Uterus (tissue), 4 donors: ENCODE results near the gene GAD1. TPM values are rescaled to one million over a fixed set of nuclear protein-coding genes. Genes with fewer than 3 reads are reported as not detected.

Experiments used
- DNase-seq, 2 donors: peaks; one replicate each; pipeline ENCODE4 v3.0.0-alpha.2; 2019 to 2020
- H3K27ac ChIP-seq, 2 donors: fragments of 200-600 bp; sonication (generic); 1 replicate in 1 of 2; 2 replicates in 1 of 2; pipeline ENCODE4 v1.5.1; 2016 to 2018
- H3K27me3 ChIP-seq, 2 donors: fragments of 200-600 bp; sonication (generic); one replicate each; pipeline ENCODE4 v1.5.1; 2018 to 2019; ENCODE audit warnings: control low read depth in 1 of 2
- H3K36me3 ChIP-seq, 2 donors: fragments of 200-600 bp; sonication (generic); one replicate each; pipeline ENCODE4 v1.5.1; 2019; ENCODE audit warnings: control low read depth in 1 of 2
- H3K4me1 ChIP-seq, 2 donors: fragments of 200-600 bp; sonication (generic); one replicate each; pipeline ENCODE4 v1.5.1; 2018 to 2019; ENCODE audit warnings: control low read depth in 1 of 2
- H3K4me3 ChIP-seq, 2 donors: fragments of 200-600 bp; sonication (generic); 1 replicate in 1 of 2; 2 replicates in 1 of 2; pipeline ENCODE4 v1.5.1; 2018 to 2019; ENCODE audit warnings: mild to moderate bottlenecking in 1 of 2
- H3K9me3 ChIP-seq, 2 donors: fragments of 200-600 bp; sonication (generic); one replicate each; pipeline ENCODE4 v1.5.1; 2019; ENCODE audit warnings: control low read depth in 1 of 2
- POLR2A ChIP-seq, 2 donors: fragments of 450-650 bp; IDR thresholded peaks; one replicate each; pipeline ENCODE4 v1.6.1; 2016; ENCODE audit warnings: antibody characterized with exemption in 2 of 2, mild to moderate bottlenecking in 1 of 2, moderate library complexity in 1 of 2
- intact Hi-C: fragments of 100-400 bp; cut with DNase I; formaldehyde crosslinking; loops from one replicate; pipeline ENCODE4 v1.15.1; 2023; ENCODE audit warnings: low total_unique reads
- total RNA-seq, 4 donors: library from RNA; depleted of rRNA in 3 of 4; stranded (reverse); fragments of >200 nt in 3 of 4; gene quantifications; one replicate each; pipeline versions ENCODE4 v1.1.0 to v1.2.4, GENCODE V29; 2014 to 2023
- TF ChIP-seq, protein P1 (sequence below), 4 experiments: fragments of 200-600 bp in 2 of 4; fragments of 450-650 bp in 2 of 4; sonication (generic) in 2 of 4; IDR thresholded peaks; one replicate each; pipeline ENCODE4 v1.5.1; 2016 to 2019; ENCODE audit warnings: antibody characterized with exemption in 4 of 4, mild to moderate bottlenecking in 2 of 4, moderate library complexity in 1 of 4
- donor health status: DM: yes; HTN: yes; CAD: no.

Gene GAD1
- total RNA-seq, 4 donors from 2014 or later, result 0.83 to 1.6 TPM; not detected in 2

DNA sequence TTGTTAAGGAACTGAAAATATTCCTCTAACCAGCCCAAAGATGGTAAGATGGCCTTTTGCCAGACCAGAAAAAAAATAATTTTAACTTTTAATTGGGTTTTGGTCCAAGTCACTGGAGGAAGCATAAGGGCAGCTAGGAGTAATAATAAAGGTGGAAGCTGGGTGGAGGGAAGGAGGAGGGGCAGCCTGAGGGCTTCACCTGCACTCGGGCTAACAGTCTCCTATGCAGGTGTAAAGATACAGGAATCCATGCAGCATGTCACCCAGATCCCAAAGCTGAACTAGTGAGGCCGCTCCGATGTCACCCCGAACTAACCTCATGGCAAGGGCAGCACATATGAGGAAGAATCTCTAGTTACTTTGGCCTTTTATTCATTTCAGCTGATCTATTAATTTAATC, 75.2 kb downstream of the GAD1 start:
- Histone ChIP-seq H3K27ac (no peak overlapping the region), H3K27me3 (no peaks in the 10 kb centered on the region), H3K4me1 (no peaks in the 10 kb centered on the region), H3K4me3 (no peak overlapping the region), H3K9me3 (no peaks in the 10 kb centered on the region), H3K36me3 (no peaks in the 10 kb centered on the region)
- TF ChIP-seq POLR2A (IDR thresholded peaks at IDR 0.05), result no peak
- TF ChIP-seq, protein P1, sequence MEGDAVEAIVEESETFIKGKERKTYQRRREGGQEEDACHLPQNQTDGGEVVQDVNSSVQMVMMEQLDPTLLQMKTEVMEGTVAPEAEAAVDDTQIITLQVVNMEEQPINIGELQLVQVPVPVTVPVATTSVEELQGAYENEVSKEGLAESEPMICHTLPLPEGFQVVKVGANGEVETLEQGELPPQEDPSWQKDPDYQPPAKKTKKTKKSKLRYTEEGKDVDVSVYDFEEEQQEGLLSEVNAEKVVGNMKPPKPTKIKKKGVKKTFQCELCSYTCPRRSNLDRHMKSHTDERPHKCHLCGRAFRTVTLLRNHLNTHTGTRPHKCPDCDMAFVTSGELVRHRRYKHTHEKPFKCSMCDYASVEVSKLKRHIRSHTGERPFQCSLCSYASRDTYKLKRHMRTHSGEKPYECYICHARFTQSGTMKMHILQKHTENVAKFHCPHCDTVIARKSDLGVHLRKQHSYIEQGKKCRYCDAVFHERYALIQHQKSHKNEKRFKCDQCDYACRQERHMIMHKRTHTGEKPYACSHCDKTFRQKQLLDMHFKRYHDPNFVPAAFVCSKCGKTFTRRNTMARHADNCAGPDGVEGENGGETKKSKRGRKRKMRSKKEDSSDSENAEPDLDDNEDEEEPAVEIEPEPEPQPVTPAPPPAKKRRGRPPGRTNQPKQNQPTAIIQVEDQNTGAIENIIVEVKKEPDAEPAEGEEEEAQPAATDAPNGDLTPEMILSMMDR (IDR thresholded peaks at IDR 0.05), result no peak
- intact Hi-C loops, result no loop called here
- DNase-seq, result no peak

- no peak overlapping the region for H3K4me3 ChIP-seq
- TF ChIP-seq POLR2A (IDR thresholded peaks at IDR 0.05), result no peak
- TF ChIP-seq, protein P1 (IDR thresholded peaks at IDR 0.05), result no peak
- no peaks in the 10 kb centered on the region for H3K4me1 ChIP-seq
- no peak for DNase-seq
- intact Hi-C loops, result no loop called here
- no peaks in the 10 kb centered on the region for H3K9me3 ChIP-seq
- no peaks in the 10 kb centered on the region for H3K36me3 ChIP-seq
- H3K27ac ChIP-seq, result no peak overlapping the region
- H3K27me3 ChIP-seq, result no peaks in the 10 kb centered on the region
Measured at GRCh38 chr2:170892391-170892951, 75.8 kb downstream of the GAD1 start.

DNA sequence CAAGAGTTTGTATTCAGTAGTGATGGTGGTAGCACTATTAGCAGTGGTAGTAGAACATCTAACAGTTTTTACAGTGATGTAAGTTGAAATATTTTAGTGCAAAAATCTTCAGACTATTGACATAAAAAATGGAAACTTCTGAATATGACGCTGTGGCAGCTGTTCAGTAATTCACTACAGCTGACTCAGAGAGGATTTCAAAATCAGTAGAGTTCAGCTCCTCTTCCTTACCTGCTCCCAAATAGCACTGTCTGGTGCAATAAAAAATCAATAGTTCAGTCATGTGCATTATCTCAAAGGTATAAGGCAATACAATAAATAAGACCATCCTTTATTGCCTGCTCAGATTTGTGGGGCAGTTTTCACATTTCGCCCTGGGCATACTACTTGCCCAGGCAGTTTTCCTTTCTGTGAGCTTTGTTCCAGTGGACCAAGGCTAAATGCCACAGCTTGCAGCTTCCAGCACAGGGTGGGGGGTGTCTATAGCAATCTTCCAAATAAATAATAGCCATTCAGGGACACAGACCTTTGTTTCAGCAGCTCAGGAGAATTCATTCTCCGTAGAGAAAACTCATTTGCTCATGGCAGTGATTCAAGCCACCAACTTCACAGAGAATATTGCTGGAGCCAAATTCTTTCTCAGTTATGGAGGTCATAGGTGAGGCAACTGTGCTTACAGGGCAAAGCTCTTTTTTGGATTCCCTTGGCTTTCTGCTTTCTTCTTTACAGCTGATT, 78.5 kb downstream of the GAD1 start:
- no peaks in the 10 kb centered on the region for H3K9me3 ChIP-seq
- H3K4me3 ChIP-seq, result no peak overlapping the region
- H3K36me3 ChIP-seq, result no peaks in the 10 kb centered on the region
- H3K27me3 ChIP-seq, result no peaks in the 10 kb centered on the region
- no peak overlapping the region for H3K27ac ChIP-seq
- no peak for DNase-seq
- no peaks in the 10 kb centered on the region for H3K4me1 ChIP-seq
- intact Hi-C loops, result no loop called here
- TF ChIP-seq POLR2A (IDR thresholded peaks at IDR 0.05), result no peak
- TF ChIP-seq, protein P1 (IDR thresholded peaks at IDR 0.05), result no peak

GRCh38 chr2:170896622-170897021, 79.9 kb downstream of the GAD1 start:
- TF ChIP-seq, protein P1 (IDR thresholded peaks at IDR 0.05), result no peak
- no peak for TF ChIP-seq POLR2A (IDR thresholded peaks at IDR 0.05)
- no peaks in the 10 kb centered on the region for H3K27me3 ChIP-seq
- H3K36me3 ChIP-seq, result no peaks in the 10 kb centered on the region
- intact Hi-C loops, result no loop called here
- H3K4me3 ChIP-seq, result no peak overlapping the region
- H3K9me3 ChIP-seq, result no peaks in the 10 kb centered on the region
- H3K27ac ChIP-seq, result no peak overlapping the region
- H3K4me1 ChIP-seq, result no peaks in the 10 kb centered on the region
- DNase-seq, result no peak

GRCh38 chr2:170897108-170897507, 80.4 kb downstream of the GAD1 start:
- H3K4me3 ChIP-seq, result no peak overlapping the region
- H3K36me3 ChIP-seq, result no peaks in the 10 kb centered on the region
- intact Hi-C loops, result no loop called here
- no peak for DNase-seq
- H3K4me1 ChIP-seq, result no peaks in the 10 kb centered on the region
- H3K27ac ChIP-seq, result no peak overlapping the region
- no peaks in the 10 kb centered on the region for H3K27me3 ChIP-seq
- no peaks in the 10 kb centered on the region for H3K9me3 ChIP-seq
- TF ChIP-seq, protein P1 (IDR thresholded peaks at IDR 0.05), result no peak
- no peak for TF ChIP-seq POLR2A (IDR thresholded peaks at IDR 0.05)
